Esophagus squamous epithelium (tissue), 4 donors: ENCODE results near the gene PACS2.

ENCODE experiments used
- CTCF ChIP-seq, 6 experiments: fragments of 450-650 bp in 4 of 6; fragments of 200-600 bp in 2 of 6; sonication (generic) in 2 of 6; IDR thresholded peaks; one replicate each; pipeline ENCODE4 v1.5.1; 2016 to 2019; ENCODE audit warnings: antibody characterized with exemption in 6 of 6, mild to moderate bottlenecking in 4 of 6, moderate library complexity in 4 of 6
- POLR2A ChIP-seq, 4 donors: fragments of 450-650 bp; IDR thresholded peaks; one replicate each; pipeline ENCODE4 v1.6.1; 2017; ENCODE audit warnings: antibody characterized with exemption in 4 of 4, mild to moderate bottlenecking in 4 of 4, moderate library complexity in 3 of 4

GRCh38 chr14:105304565-105304964, 10.0 kb upstream of the PACS2 start:
- TF ChIP-seq CTCF (IDR thresholded peaks at IDR 0.05) (no peak), POLR2A (IDR thresholded peaks at IDR 0.05) (no peak)
